Activated naive CD4-positive, alpha-beta T cell treated with anti-CD3 and anti-CD28 coated beads, Interleukin-2, amount 50 U/mL, for 24 hours (primary cell): ENCODE data around the gene HCFC1R1.

Experiments used
- H3K27ac Mint-ChIP-seq: one replicate; pipeline ENCODE4 v1.8.0; 2021; ENCODE audit warnings: mild to moderate bottlenecking, mixed read lengths
- H3K27me3 Mint-ChIP-seq: one replicate; pipeline ENCODE4 v1.8.0; 2021; ENCODE audit warnings: mixed read lengths
- H3K36me3 Mint-ChIP-seq: one replicate; pipeline ENCODE4 v1.8.0; 2021; ENCODE audit warnings: mixed read lengths
- H3K4me1 Mint-ChIP-seq: one replicate; pipeline ENCODE4 v1.8.0; 2021; ENCODE audit warnings: mixed read lengths
- H3K4me3 Mint-ChIP-seq: one replicate; pipeline ENCODE4 v1.8.0; 2021; ENCODE audit warnings: mild to moderate bottlenecking, mixed read lengths
- H3K9me3 Mint-ChIP-seq: one replicate; pipeline ENCODE4 v1.8.0; 2021; ENCODE audit warnings: mixed read lengths

Gene HCFC1R1

DNA sequence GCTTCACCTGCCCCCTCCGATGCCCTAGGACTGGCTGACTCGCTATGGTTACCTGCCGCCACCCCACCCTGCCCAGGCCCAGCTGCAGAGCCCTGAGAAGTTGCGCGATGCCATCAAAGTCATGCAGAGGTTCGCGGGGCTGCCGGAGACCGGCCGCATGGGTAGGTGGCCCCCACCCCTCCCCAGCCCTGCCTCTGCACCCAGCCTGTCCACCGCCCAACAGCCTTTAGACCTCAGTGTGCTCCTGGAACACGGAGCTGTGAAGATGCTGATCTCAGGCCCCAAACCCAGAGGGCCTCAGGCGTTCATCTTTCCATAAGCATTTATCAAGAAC, 23.6 kb upstream of the HCFC1R1 start:
- no peaks in the 10 kb centered on the region for H3K36me3 Mint-ChIP-seq
- H3K27ac Mint-ChIP-seq, result no peak overlapping the region
- H3K4me1 Mint-ChIP-seq, result peaks cover 11% of the 10 kb centered on the region
- no peaks in the 10 kb centered on the region for H3K9me3 Mint-ChIP-seq
- H3K4me3 Mint-ChIP-seq, result no peak overlapping the region
- H3K27me3 Mint-ChIP-seq, result peaks cover 19% of the 10 kb centered on the region

GRCh38 chr16:3046641-3047386, 23.1 kb upstream of the HCFC1R1 start:
- Mint-ChIP-seq H3K27ac (no peak overlapping the region), H3K36me3 (no peaks in the 10 kb centered on the region), H3K4me3 (peak overlapping the region; percentile 54), H3K9me3 (no peaks in the 10 kb centered on the region), H3K27me3 (peaks cover 19% of the 10 kb centered on the region), H3K4me1 (peaks cover 11% of the 10 kb centered on the region)

DNA sequence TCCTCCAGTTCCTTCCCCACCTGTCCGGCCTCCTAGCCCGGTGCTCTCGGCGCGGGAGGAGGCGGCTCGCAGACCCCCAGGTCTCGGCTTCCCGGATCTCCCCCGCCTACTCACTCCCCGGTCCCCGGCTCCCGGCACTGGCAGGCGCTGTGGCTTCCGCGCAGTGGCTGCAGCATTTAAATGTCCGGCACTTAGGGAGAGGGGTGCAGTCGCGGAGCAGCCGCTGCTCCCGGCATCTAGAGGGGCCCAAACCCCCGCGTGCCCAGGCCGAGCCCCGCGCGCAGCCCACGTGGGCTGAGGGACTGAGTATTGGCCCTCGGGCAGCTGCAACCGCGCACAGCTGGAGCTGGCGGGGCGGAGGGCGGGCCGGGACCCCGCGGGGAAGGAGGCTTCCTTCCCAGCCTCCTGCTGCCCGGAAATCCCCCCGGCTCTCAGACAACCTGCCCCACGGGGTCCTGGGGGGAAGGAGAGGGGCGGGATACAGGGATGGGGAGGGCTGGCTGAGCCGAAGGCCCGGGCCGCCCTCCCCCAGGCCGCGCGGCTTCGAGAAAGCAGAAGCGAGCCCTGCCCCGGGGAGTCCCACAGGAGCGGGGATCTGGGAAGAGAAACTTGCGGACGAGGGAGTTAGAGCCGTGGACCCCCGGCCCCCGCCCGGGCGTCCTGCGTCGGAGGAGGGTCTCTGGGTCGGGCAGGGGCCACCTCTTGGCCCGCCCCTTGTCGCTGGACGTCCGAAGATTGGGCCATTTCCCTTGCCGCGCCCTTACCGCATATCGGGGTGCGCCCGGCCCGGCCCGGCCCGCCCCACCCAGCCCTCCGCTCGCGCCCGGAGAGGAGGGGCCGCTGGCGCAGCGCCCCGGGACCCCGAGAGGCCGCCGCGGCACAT, 22.3 kb upstream of the HCFC1R1 start, which contains the start of gene MMP25:
TSS of gene MMP25 (plus strand) at position 804 of the 883 bp plus-strand sequence. CDS start 357 bp downstream, outside the sequence.
- Mint-ChIP-seq H3K4me1 (peaks cover 11% of the 10 kb centered on the region), H3K27ac (no peak within 1 kb of the TSS), H3K4me3 (peak within 1 kb of the TSS; percentile 79), H3K9me3 (no peaks in the 10 kb centered on the region), H3K36me3 (no peaks in the 10 kb centered on the region), H3K27me3 (peaks cover 22% of the 10 kb centered on the region)

DNA sequence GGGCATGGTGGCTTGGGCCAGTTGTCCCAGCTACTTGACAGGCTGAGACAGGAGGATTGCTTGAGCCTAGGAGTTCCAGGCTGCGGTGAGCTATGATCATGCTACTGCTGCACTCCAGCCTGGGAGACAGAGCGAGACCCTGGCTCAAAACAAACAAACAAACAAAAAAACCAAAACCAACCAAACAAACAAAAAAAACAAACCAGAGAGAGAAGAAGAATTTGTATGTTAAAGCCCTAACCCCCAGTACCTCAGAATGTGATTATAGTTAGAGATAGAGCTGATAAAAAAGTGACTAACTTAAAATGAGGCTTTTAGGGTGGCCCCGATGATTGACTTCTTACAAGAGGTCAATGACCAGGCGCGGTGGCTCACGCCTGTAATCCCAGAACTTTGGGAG, 21.0 kb upstream of the HCFC1R1 start:
- Mint-ChIP-seq H3K27ac (peak overlapping the region; percentile 77), H3K4me3 (peak overlapping the region; percentile 79), H3K27me3 (peaks cover 24% of the 10 kb centered on the region), H3K4me1 (peaks cover 11% of the 10 kb centered on the region), H3K36me3 (no peaks in the 10 kb centered on the region), H3K9me3 (no peaks in the 10 kb centered on the region)

DNA sequence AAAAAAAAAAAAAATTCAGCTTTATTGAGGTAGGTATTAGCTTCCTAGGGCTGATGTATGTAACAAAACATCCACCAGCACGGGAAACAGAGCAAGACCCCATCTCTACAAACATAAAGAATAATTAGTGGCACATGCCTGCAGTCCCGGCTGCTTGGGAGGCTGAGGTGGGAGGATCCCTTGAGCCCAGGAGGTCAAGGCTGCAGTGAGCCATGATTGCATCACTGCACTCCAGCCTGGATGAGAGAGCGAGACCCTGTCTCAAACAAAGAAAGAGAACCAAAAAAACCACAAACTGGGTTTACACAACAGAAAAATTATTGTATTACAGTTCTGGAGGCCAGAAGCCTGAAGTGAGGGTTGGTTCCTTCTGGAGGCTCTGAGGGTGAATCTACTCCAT, 18.6 kb upstream of the HCFC1R1 start:
- Mint-ChIP-seq H3K4me3 (no peak overlapping the region), H3K4me1 (peaks cover 11% of the 10 kb centered on the region), H3K9me3 (no peaks in the 10 kb centered on the region), H3K36me3 (no peaks in the 10 kb centered on the region), H3K27me3 (peaks cover 40% of the 10 kb centered on the region), H3K27ac (no peak overlapping the region)

DNA sequence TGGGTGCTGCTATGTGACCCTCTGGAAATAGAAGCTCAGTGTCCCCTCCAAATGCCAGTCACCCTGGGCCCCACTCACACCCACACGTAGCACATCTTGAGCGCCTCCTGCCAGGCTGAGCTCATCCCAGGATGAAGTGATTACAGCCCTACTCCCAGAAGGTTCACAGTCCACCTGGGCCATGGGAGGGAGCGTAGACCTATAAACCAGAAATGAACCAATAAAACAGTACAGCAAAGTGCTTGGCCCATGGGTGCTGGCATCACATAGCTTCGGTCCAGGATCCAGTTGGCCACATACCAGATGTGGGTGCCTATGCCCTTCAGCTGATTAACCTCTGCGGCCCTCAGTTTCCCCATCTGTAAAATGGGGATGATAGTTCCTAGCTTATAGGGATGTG, 15.2 kb upstream of the HCFC1R1 start:
- H3K4me1 Mint-ChIP-seq, result peaks cover 8% of the 10 kb centered on the region
- no peak overlapping the region for H3K27ac Mint-ChIP-seq
- H3K36me3 Mint-ChIP-seq, result peaks cover 2% of the 10 kb centered on the region
- peaks cover 47% of the 10 kb centered on the region for H3K27me3 Mint-ChIP-seq
- H3K4me3 Mint-ChIP-seq, result no peak overlapping the region
- no peaks in the 10 kb centered on the region for H3K9me3 Mint-ChIP-seq

DNA sequence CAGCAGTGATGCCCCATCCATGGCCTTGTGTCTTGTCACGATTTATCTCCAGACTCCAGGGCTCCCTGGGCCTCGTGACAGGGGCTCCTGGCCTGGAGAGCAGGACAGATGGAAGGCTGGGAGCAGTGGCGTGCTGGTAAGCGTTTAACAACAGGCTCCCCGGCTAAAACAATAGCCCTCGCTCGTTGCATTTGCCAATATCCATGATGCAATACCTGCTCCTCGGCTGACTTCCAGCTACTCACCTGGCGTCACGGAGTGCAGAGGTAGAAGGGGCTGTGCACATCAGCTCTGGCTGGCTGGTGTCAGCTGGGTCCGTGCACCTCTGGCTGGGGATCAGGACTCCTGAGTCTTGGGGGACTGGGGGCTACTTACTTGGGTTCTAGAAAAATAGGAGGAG, 14.5 kb upstream of the HCFC1R1 start:
- Mint-ChIP-seq H3K9me3 (no peaks in the 10 kb centered on the region), H3K27me3 (peaks cover 46% of the 10 kb centered on the region), H3K4me1 (peaks cover 8% of the 10 kb centered on the region), H3K4me3 (no peak overlapping the region), H3K36me3 (peaks cover 2% of the 10 kb centered on the region), H3K27ac (peak overlapping the region; percentile 30)

GRCh38 chr16:3036726-3037315, 13.1 kb upstream of the HCFC1R1 start, which contains the start of gene BICDL2:
Gene BICDL2, minus strand, starts transcription at chr16:3036944. Its CDS starts 1,448 bp downstream, at chr16:3035496.
- Mint-ChIP-seq H3K27ac (peak within 1 kb of the TSS; percentile 65), H3K9me3 (no peaks in the 10 kb centered on the region), H3K36me3 (peaks cover 2% of the 10 kb centered on the region), H3K4me3 (peak within 1 kb of the TSS; percentile 52), H3K27me3 (peaks cover 53% of the 10 kb centered on the region), H3K4me1 (peaks cover 8% of the 10 kb centered on the region)

DNA sequence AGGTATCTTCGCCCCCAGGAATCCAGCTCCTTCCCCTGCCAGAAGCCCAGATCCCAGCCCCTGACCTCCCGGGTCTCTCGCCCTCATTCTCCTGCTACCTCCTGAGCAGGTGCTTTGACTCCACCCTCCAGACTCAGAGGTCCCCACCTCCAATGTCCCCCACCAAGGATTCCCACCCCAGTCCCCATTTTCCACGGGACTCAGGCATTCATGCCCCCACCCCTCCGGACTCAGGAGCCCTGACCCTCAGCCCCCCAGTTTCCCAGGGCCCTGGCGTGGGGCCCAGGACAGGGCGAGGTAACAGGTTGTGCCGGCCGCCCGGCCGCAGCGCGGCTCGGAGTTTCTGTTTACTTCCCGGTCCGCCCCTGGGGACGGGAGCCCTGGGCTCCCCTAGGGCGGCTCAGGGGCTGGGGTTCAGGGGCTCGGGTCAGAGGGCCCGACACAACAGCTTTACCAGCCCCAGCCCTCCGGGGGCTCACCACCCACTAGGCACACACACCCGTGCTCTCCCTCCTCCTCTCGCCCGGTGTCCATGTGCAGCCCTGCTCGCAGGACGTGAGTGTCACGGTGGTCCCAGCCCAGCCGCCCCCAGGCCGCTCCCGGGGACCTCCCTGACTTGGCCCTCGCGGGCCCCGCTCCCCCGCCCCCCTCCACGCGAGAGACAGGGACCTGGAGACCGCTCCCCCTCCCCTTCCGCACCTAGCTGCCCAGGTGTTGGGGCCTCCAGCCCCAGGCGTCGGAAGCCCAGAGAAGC, 12.4 kb upstream of the HCFC1R1 start:
- H3K4me3 Mint-ChIP-seq, result no peak overlapping the region
- peaks cover 2% of the 10 kb centered on the region for H3K36me3 Mint-ChIP-seq
- peaks cover 53% of the 10 kb centered on the region for H3K27me3 Mint-ChIP-seq
- H3K27ac Mint-ChIP-seq, result no peak overlapping the region
- no peaks in the 10 kb centered on the region for H3K9me3 Mint-ChIP-seq
- peaks cover 8% of the 10 kb centered on the region for H3K4me1 Mint-ChIP-seq

DNA sequence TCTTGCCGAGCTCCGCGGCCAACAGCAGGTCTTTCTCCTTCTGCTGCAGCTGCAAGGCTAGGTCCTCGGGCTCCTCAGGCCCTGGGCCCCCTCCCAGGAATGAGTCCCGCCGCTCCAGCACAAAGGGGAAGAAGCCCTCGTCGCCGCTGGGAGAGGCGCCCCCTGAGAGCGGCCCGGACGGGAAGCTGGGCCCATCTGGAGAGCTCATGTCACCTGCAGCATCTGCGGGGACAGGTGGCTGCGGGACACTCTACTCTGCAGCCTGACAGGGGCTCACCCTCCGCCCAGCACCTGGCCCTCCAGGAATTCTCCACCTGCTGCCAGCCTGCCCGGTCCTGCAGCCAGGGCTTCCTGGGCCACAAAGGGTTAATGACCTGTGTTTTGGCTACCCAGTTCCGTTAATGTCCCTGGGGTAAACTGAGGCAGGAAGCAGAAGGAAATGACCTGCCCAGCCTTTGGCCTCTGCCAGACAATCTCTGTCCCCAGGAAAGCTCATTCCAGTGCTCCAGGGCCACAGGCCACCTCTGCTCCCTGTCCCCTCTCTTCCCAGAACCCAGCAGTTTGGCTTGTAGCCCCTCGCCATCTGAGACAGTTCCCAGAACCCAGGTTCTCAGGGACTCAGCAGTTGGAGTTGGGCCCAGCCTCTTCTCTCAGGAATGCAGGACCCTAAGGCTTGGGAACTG, 11.7 kb upstream of the HCFC1R1 start:
- Mint-ChIP-seq H3K27me3 (peaks cover 54% of the 10 kb centered on the region), H3K4me1 (peaks cover 8% of the 10 kb centered on the region), H3K4me3 (no peak overlapping the region), H3K27ac (no peak overlapping the region), H3K36me3 (peaks cover 2% of the 10 kb centered on the region), H3K9me3 (no peaks in the 10 kb centered on the region)

DNA sequence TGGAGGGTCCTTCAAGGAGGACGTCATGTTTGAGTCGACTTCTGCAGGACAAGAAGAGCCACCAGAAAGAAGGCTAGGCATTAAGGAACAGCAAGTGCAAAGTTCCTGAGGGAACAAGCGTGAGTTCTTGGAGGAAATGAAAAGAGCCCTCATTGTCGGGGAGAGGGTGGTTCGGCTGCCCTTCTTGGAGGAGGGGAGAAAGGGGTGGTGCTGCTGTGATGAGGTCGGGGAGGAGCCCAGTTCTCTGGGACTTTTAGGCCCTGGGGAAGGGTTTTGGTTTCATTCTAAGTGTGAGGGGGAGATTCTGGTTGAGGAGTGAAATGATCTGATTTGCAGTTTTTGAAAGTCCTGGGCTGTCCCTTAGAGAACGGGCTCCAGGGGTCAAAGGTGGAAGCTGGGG, 8.9 kb upstream of the HCFC1R1 start:
- Mint-ChIP-seq H3K27ac (no peak overlapping the region), H3K4me3 (no peak overlapping the region)

GRCh38 chr16:3030222-3031212, 6.8 kb upstream of the HCFC1R1 start:
- Mint-ChIP-seq H3K9me3 (no peaks in the 10 kb centered on the region), H3K36me3 (peaks cover 2% of the 10 kb centered on the region), H3K4me1 (peaks cover 13% of the 10 kb centered on the region), H3K27ac (no peak overlapping the region), H3K4me3 (peak overlapping the region; percentile 53), H3K27me3 (peaks cover 34% of the 10 kb centered on the region)

More for the DNA sequence above, 8.9 kb upstream of the HCFC1R1 start:
- H3K4me1 Mint-ChIP-seq, result peaks cover 21% of the 10 kb centered on the region
- H3K9me3 Mint-ChIP-seq, result no peaks in the 10 kb centered on the region
- H3K27me3 Mint-ChIP-seq, result peaks cover 44% of the 10 kb centered on the region
- peaks cover 2% of the 10 kb centered on the region for H3K36me3 Mint-ChIP-seq

DNA sequence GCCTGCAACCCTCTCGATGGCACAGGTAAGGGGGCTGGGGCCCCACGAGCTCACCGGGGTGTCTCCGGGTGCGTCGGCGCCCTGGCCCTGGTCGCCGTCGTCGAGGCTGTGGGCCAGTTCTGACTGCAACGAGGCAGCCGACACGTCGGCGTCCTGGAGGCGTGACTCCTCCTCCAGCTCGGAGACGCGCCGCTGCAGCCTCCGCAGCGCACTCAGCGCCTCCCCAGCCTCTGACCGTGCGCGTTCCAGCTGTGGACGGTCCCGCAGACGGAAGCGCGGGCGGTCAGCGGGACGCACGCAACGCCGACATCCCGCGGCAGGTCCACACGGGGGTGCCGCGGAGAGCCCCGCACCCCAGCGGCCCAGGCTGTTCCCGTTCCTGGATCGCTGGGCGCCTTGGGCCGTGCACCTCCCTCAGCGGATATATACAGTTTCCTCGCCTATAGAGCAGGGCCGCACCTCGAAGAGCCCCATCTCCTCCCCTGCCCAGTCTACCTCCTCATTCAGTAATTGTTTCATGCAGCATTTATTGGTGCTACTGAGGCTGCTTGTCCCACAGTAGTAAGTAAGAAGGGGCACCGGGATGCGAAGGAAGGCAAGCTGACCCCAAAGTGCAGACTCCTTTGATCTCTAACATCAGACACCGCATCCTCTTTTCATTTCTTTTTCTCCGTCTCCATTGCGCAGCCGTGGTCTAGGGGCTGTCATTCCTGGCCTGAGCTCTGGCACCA, 5.9 kb upstream of the HCFC1R1 start:
- Mint-ChIP-seq H3K4me1 (peaks cover 18% of the 10 kb centered on the region), H3K9me3 (no peaks in the 10 kb centered on the region), H3K4me3 (peak overlapping the region; percentile 58), H3K36me3 (peaks cover 2% of the 10 kb centered on the region), H3K27me3 (peaks cover 30% of the 10 kb centered on the region), H3K27ac (no peak overlapping the region)
